NCI-H2227 (cell line): ENCODE measurements around the gene DRC7.

Experiments used
- DNase-seq: peaks from one replicate; lab custom pipeline; 2025; ENCODE audit not compliant: unreplicated experiment; lab: John Stamatoyannopoulos, UW

DRC7 gene

GRCh38 chr16:57781349-57781740, 86.7 kb downstream of the DRC7 start:
- DNase-seq = no peak
